CD4-positive, alpha-beta T cell (primary cell): Measurements from ENCODE around the gene ARL4D. TPM values are rescaled to one million over a fixed set of nuclear protein-coding genes. Genes with fewer than 3 reads are reported as not detected.

ENCODE experiments used
- ATAC-seq: fragments of 200-7000 bp; cut with Tn5 transposase; one replicate; pipeline ENCODE4 v1.10.0; 2022; ENCODE audit warnings: mild to moderate bottlenecking; ENCODE audit not compliant: poor library complexity
- CTCF ChIA-PET: fragments of 350-600 bp; sonication (Branson Sonifier 250); formaldehyde crosslinking; loops from one replicate; lab custom pipeline; 2021; ENCODE audit warnings: antibody characterized with exemption, inconsistent platforms; lab: Charles Lee
- POLR2A ChIA-PET: fragments of 350-600 bp; sonication (Branson Sonifier 250); formaldehyde crosslinking; loops from one replicate; lab custom pipeline; 2021; ENCODE audit warnings: antibody characterized with exemption, inconsistent platforms; lab: Charles Lee
- DNase-seq, 14 experiments: peaks; one replicate each; pipeline ENCODE4 v3.0.0-alpha.2; 2013 to 2020; ENCODE audit warnings: mixed read lengths in 2 of 14
- H3K27ac ChIP-seq, 2 donors: one replicate each; pipeline versions ENCODE4 v1.5.1 to v1.7.0; 2013; ENCODE audit warnings: low read length in 2 of 2, low read depth in 1 of 2, mild to moderate bottlenecking in 1 of 2
- H3K27me3 ChIP-seq, 2 experiments: 1 replicate in 1 of 2; 2 replicates in 1 of 2; pipeline versions ENCODE4 v1.6.1 to v1.7.0; 2013; ENCODE audit warnings: low read length in 2 of 2, control low read depth in 1 of 2, mild to moderate bottlenecking in 1 of 2, moderate library complexity in 1 of 2; ENCODE audit not compliant: insufficient read depth in 2 of 2, control insufficient read depth in 1 of 2
- H3K36me3 ChIP-seq: one replicate; pipeline ENCODE4 v1.6.1; 2013; ENCODE audit warnings: low read length, control low read depth; ENCODE audit not compliant: insufficient read depth
- H3K4me1 ChIP-seq: one replicate; pipeline ENCODE4 v1.6.1; 2013; ENCODE audit warnings: low read length, control low read depth; ENCODE audit not compliant: insufficient read depth
- H3K4me3 ChIP-seq: one replicate; pipeline ENCODE4 v1.5.1; 2013; ENCODE audit warnings: mild to moderate bottlenecking, low read length, moderate library complexity
- H3K9me3 ChIP-seq, 2 experiments: 1 replicate in 1 of 2; 2 replicates in 1 of 2; pipeline versions ENCODE4 v1.6.1 to v1.7.0; 2013; ENCODE audit warnings: low read length in 2 of 2, mild to moderate bottlenecking in 2 of 2, control low read depth in 1 of 2, moderate library complexity in 1 of 2; ENCODE audit not compliant: control insufficient read depth in 1 of 2, insufficient read depth in 1 of 2
- H3K27ac Mint-ChIP-seq: one replicate; pipeline ENCODE4 v1.8.0; 2020; ENCODE audit warnings: mixed read lengths
- H3K27me3 Mint-ChIP-seq: one replicate; pipeline ENCODE4 v1.8.0; 2021; ENCODE audit warnings: mixed read lengths
- H3K36me3 Mint-ChIP-seq: one replicate; pipeline ENCODE4 v1.8.0; 2021; ENCODE audit warnings: low read depth, mixed read lengths
- H3K4me1 Mint-ChIP-seq: one replicate; pipeline ENCODE4 v1.8.0; 2021; ENCODE audit warnings: low read depth, mixed read lengths
- H3K4me3 Mint-ChIP-seq: one replicate; pipeline ENCODE4 v1.8.0; 2020; ENCODE audit warnings: mild to moderate bottlenecking, mixed read lengths
- H3K9me3 Mint-ChIP-seq: one replicate; pipeline ENCODE4 v1.8.0; 2020; ENCODE audit warnings: mixed read lengths
- intact Hi-C, 2 experiments: fragments of 100-400 bp; cut with DNase I in 1 of 2; cut with micrococcal nuclease in 1 of 2; formaldehyde crosslinking; loops; one replicate each; pipeline versions ENCODE4 v1.15.1 to v1.9.0; 2023 to 2025; cut with DNase I, micrococcal nuclease
- total RNA-seq, 174 experiments: library from RNA in 2 of 174; stranded (reverse) in 2 of 174; gene quantifications; one replicate each; pipeline ENCODE4 v1.2.3 and lab custom pipeline; 2021 to 2026
- TF ChIP-seq, protein P1 (sequence below): fragments of 200-600 bp; IDR thresholded peaks from one replicate; pipeline ENCODE4 v1.8.0; 2022; ENCODE audit warnings: antibody characterized with exemption, mild to moderate bottlenecking

ARL4D gene
- total RNA-seq, 2 experiments from 2014 or later, result 2.4 to 2.9 TPM

DNA sequence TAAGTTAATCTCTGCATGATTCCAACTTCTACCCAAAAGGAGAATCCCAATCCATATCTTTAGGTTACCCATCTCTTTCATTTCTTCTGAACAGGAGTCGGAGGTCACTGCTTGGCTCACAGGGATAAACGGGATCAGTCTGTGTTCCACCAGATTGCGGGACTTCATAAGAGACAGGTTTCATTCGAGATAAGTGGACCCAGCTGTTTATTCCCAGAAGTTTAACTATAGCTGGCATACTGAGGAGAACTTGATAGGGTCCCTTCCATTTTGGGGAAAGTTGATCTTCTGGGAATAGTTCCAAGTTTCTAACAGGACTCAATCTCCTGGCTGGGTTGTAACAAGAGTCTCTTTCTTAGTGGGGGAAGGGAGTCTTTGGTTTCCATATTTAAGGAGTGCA is 45.4 kb upstream of the ARL4D start:
- Mint-ChIP-seq H3K36me3 (peaks cover 7% of the 10 kb centered on the region), H3K27me3 (no peaks in the 10 kb centered on the region), H3K27ac (no peak overlapping the region), H3K4me3 (no peak overlapping the region), H3K9me3 (peaks cover 5% of the 10 kb centered on the region), H3K4me1 (no peaks in the 10 kb centered on the region)
- ChIA-PET CTCF (interaction anchor here (0.5 kb wide), 1 partner anchor 143 kb away, joined by 4 read pairs; no protein-coding TSS in a partner anchor), POLR2A (interaction anchor here (1.4 kb wide), 1 partner anchor 15 kb away, joined by 5 read pairs; no protein-coding TSS in a partner anchor)
- intact Hi-C loops, result no loop called here
- Histone ChIP-seq H3K27me3 (no peaks in the 10 kb centered on the region), H3K4me1 (no peaks in the 10 kb centered on the region), H3K9me3 (peaks cover 20 to 25% of the 10 kb centered on the region in 2 experiments), H3K27ac (no peak overlapping the region), H3K36me3 (no peaks in the 10 kb centered on the region), H3K4me3 (no peak overlapping the region)
- DNase-seq (no peak), ATAC-seq (no peak)
- TF ChIP-seq, protein P1, sequence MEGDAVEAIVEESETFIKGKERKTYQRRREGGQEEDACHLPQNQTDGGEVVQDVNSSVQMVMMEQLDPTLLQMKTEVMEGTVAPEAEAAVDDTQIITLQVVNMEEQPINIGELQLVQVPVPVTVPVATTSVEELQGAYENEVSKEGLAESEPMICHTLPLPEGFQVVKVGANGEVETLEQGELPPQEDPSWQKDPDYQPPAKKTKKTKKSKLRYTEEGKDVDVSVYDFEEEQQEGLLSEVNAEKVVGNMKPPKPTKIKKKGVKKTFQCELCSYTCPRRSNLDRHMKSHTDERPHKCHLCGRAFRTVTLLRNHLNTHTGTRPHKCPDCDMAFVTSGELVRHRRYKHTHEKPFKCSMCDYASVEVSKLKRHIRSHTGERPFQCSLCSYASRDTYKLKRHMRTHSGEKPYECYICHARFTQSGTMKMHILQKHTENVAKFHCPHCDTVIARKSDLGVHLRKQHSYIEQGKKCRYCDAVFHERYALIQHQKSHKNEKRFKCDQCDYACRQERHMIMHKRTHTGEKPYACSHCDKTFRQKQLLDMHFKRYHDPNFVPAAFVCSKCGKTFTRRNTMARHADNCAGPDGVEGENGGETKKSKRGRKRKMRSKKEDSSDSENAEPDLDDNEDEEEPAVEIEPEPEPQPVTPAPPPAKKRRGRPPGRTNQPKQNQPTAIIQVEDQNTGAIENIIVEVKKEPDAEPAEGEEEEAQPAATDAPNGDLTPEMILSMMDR, result no peak

DNA sequence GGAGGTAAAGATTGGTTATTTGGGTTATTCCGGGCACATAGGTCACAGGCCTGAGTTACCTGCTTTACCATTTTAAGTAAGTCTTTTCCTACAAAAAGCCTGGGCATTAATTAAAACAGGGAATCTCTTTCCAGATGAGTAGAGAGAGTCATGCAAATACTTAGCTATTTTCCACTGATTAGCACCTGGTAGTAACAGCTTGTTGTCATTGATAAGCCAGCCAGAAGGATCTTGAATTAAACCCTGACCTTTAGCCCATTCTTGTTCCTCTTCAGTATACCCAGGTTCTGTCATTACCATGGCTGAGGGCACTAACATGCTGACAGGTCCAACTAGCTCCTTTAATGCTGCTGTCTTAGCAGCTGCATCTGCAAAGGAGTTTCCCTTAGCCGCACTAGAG is 44.4 kb upstream of the ARL4D start:
- no peak overlapping the region for H3K4me3 Mint-ChIP-seq
- ATAC-seq, result no peak
- H3K9me3 Mint-ChIP-seq, result peaks cover 5% of the 10 kb centered on the region
- Histone ChIP-seq H3K4me1 (peaks cover 6% of the 10 kb centered on the region), H3K27ac (no peak overlapping the region), H3K36me3 (no peaks in the 10 kb centered on the region), H3K27me3 (no peaks in the 10 kb centered on the region), H3K4me3 (no peak overlapping the region), H3K9me3 (peaks cover 11 to 15% of the 10 kb centered on the region in 2 experiments)
- TF ChIP-seq, protein P1, result no peak
- CTCF ChIA-PET, result no interaction called here
- intact Hi-C loops, result no loop called here
- POLR2A ChIA-PET, result interaction anchor here (1.4 kb wide), 1 partner anchor 14 kb away, joined by 5 read pairs; no protein-coding TSS in a partner anchor
- H3K36me3 Mint-ChIP-seq, result peaks cover 6% of the 10 kb centered on the region
- H3K4me1 Mint-ChIP-seq, result peaks cover 4% of the 10 kb centered on the region
- no peaks in the 10 kb centered on the region for H3K27me3 Mint-ChIP-seq
- H3K27ac Mint-ChIP-seq, result no peak overlapping the region
- no peak for DNase-seq

DNA sequence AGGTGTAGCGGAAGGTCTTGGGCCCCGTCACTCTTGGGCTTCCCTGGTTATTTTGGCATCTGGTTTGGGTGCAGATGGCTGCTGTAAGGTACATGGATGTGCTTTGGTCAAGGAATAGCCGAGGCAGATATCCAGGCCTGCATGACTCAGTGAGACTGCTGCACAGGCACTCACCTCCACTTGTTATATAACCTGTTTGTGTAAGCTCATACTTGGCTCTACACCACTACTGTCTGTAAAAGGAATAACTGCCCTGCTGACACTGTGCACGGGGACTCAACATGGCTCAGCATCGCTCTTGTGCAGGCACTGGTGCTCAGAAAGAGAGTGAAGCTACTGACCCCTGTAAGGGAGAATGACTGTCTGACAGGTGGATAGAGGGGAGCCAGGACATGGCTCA is 42.3 kb upstream of the ARL4D start:
- peaks cover 13% of the 10 kb centered on the region for H3K4me1 ChIP-seq
- TF ChIP-seq, protein P1, result no peak
- H3K4me3 Mint-ChIP-seq, result no peak overlapping the region
- intact Hi-C loops, result no loop called here
- ATAC-seq (no peak), DNase-seq (no peak)
- H3K27ac ChIP-seq, result no peak overlapping the region
- no peaks in the 10 kb centered on the region for H3K9me3 ChIP-seq
- peaks cover 5% of the 10 kb centered on the region for H3K27me3 Mint-ChIP-seq
- H3K27ac Mint-ChIP-seq, result no peak overlapping the region
- ChIA-PET POLR2A (interaction anchor here (1.1 to 1.9 kb wide), 3 partner anchors 12 to 40 kb away, joined by 3 to 25 read pairs (median 5); no protein-coding TSS in a partner anchor), CTCF (interaction anchor here (0.6 to 1.6 kb wide), 2 partner anchors 22 to 49 kb away, joined by 3 to 4 read pairs; no protein-coding TSS in a partner anchor)
- H3K36me3 Mint-ChIP-seq, result peaks cover 13% of the 10 kb centered on the region
- no peaks in the 10 kb centered on the region for H3K9me3 Mint-ChIP-seq
- H3K4me1 Mint-ChIP-seq, result peaks cover 10% of the 10 kb centered on the region
- H3K27me3 ChIP-seq, result no peaks in the 10 kb centered on the region
- H3K36me3 ChIP-seq, result no peaks in the 10 kb centered on the region
- H3K4me3 ChIP-seq, result no peak overlapping the region
